HL-60/S4 treated with retinoic acid at 250 ng/mL for 4 days and 3 days (cell line): ENCODE data around the gene NDUFAF5.

Experiments used
- in situ Hi-C: fragments of 300-500 bp; cut with MboI; formaldehyde crosslinking; loops from 2 replicates; pipeline ENCODE4 v1.7.0; 2022; ENCODE audit warnings: low sequenced_read_pairs

Gene NDUFAF5

DNA sequence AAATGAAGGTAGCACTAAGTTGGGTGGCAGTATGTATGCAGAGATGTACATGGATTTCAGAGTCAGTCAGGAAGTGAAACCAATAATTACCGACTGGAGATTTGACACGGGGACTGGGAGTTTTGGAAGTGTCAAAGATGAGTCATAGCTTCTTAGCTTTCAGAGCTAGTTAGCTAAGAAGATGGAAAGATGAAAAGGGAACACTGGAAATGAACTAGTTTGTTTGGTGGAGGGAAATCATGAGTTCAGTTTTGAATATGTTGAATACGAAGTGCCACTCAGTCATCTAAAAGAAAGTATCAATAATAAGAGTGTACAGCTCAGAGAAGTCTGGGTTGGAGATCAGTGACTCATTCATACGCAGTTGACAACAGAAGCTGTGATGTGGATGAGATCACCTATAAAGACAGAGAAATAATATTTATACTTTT, 7.6 kb upstream of the NDUFAF5 start:
- in situ Hi-C loops = no loop called here

DNA sequence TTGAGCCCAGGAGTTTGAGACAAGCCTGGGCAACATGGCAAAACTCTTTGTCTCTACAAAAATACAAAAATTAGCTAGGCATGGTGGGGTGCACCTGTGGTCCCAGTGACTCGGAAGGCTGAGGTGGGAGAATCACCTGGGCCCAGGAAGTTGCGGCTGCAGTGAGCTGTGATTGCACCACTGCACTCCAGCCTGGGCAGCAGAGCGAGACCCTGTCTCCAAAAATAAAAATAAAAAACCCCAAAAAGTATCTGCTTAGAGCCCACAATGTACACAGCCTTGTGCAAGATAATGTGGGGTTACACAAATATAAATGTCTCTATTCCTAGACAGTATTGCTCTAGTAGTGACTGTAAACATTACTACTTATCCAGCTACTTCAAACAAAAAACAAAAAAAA, 6.0 kb upstream of the NDUFAF5 start:
- in situ Hi-C loops = no loop called here

- in situ Hi-C loops = no loop called here
These were observed 1.3 kb upstream of the NDUFAF5 start for GRCh38 chr20:13783528-13783927.

- in situ Hi-C loops = no loop called here
These were observed 446 bp upstream of the NDUFAF5 start for GRCh38 chr20:13784271-13784892.

DNA sequence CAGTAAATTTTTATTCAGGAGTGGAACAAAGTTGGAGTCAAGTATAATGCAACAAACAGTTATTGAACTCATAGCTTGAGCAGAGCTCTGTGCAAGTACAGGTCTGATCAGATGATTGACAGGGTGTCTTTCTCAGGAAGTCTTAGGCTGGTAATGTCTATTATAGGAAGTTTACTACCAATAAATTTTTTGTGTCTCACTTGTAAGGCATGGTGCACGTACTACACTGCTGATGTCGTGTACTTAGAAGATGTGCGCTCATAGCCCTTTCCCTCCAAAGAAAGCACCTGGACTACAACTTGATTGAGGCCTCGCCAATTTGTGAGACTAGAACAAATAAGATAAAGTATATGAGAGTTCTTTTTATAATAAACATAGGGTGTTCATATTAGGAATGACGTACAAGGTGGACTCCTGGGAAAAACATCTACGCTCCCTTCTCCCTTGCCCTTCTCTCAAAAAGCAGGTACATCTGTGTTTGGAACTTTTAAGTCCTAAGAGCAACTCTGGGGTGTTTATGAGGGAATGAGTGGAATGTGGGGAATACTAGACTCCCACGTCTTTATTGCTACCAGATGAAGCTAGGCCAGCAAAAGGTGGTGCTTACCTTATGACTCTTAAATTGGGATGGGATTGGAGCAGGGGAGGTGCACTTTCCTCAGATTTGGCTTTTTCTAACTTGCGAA, 1.5 kb downstream of the NDUFAF5 start:
- in situ Hi-C loops = no loop called here

- in situ Hi-C loops = no loop called here
These were observed 3.5 kb downstream of the NDUFAF5 start for GRCh38 chr20:13788167-13788834.

GRCh38 chr20:13790708-13791107, 5.9 kb downstream of the NDUFAF5 start:
- in situ Hi-C loops = no loop called here

- in situ Hi-C loops = no loop called here
These were observed 7.0 kb downstream of the NDUFAF5 start for GRCh38 chr20:13791540-13792459.

GRCh38 chr20:13793001-13793400, 8.2 kb downstream of the NDUFAF5 start:
- in situ Hi-C loops = no loop called here

GRCh38 chr20:13794667-13795066, 9.8 kb downstream of the NDUFAF5 start:
- in situ Hi-C loops = no loop called here

DNA sequence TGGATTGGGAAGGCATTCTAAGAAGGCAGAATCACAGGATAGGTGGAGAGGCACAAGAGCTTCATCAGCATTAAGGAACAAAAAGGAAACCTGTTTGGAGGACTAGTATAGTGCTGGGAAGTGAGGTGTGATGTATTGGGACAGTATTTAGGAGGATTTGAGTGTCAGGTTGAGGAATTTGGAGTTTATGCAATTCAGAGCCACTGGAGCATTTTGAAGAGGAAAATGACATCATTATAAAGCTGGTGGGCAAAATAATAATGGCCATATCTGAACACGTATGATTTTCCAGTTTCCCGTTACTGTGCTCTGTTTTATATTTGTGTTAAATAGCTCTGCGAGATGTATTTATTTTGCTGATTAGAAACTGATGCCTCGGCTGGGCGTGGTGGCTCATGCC, 14.2 kb downstream of the NDUFAF5 start:
- in situ Hi-C loops = no loop called here

DNA sequence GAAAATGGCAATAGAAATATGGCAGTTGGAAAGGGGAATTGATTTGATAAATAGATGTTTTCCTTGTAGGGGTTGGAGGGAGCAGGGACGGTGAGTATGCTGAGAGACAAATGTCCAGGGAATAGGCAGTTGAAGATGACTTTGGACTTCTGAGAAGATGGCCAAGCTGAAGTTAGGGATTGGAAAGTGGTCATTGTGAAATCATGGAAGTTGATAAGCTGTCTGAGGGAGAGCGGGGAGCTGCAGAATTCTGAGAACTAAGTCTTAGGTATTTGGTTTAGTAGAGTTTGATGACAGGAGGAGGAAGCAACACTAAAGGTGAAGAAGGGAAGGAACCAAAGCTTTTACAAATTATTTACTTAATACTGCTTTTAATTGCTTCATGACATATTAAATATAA, 15.1 kb downstream of the NDUFAF5 start:
- in situ Hi-C loops = loop anchor here (25.0 kb wide), 1 partner anchor 262 kb away; no protein-coding TSS in a partner anchor

DNA sequence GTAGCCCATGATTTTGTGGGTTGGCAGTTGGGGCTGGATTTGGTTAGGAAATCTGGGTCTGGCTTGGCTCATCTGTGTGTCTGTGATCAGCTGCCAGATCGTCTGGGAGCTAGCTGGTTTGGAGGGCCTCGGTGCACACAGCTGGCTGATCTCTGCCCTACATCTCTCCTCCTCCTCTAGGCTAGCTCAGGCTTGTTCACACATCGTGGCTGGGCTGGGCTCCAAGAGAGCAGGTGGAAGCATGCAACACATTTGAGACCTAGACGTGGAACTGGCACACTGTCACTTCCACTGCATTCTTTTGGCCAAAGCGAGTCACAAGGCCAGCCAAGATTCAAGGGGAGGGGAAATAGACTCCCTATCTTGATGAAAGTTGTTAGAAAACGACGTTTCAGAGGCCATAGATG, 15.9 kb downstream of the NDUFAF5 start:
- in situ Hi-C loops = loop anchor here (25.0 kb wide), 1 partner anchor 262 kb away; no protein-coding TSS in a partner anchor

DNA sequence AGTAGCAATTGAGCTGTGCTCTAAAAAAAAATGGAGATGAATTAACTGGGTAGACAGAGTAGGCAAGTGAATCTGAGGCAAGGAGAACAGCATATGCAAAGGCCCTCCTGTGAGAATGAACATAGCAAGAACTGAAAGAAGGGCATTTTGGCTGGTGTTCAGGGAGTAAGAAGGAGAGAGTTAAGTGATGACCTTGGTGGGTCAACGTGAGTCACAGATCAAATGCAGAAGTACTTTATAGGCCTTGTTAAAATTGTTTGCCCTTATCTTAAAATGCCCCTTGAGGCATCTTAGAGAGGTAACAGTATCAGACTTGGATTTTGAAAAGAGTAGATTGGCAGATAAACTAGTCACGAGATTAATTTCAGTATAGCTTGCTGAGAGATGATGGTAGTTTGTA, 24.5 kb downstream of the NDUFAF5 start:
- in situ Hi-C loops = loop anchor here (25.0 kb wide), 1 partner anchor 253 kb away; no protein-coding TSS in a partner anchor

DNA sequence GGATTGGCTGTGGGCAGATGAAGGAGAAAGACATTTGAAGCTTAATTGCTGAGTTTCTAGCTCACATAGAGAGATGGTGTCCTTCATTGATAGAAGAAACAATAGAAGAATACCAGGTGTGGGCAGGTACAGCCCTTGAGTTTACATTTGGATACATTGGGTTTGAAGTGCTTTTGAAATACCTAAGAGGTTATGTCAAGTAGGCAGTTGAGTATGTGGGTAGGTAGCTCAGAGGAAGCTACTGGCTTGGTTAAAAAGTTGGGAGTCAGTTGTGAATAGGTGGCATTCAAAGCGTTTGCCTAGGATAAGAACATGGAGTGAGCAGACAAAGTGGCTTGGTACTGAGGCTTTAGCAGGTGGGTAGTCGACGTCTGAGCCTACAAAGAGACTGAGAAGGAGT, 25.0 kb downstream of the NDUFAF5 start:
- in situ Hi-C loops = loop anchor here (25.0 kb wide), 1 partner anchor 252 kb away; no protein-coding TSS in a partner anchor

- in situ Hi-C loops = loop anchor here (25.0 kb wide), 1 partner anchor 252 kb away; no protein-coding TSS in a partner anchor
These were observed 25.6 kb downstream of the NDUFAF5 start for GRCh38 chr20:13810446-13810845.

GRCh38 chr20:13813910-13814309, 29.1 kb downstream of the NDUFAF5 start:
- in situ Hi-C loops = loop anchor here (25.0 kb wide), 1 partner anchor 248 kb away; no protein-coding TSS in a partner anchor

GRCh38 chr20:13814672-13815071, 29.8 kb downstream of the NDUFAF5 start:
- in situ Hi-C loops = loop anchor here (25.0 kb wide), 1 partner anchor 248 kb away; no protein-coding TSS in a partner anchor

DNA sequence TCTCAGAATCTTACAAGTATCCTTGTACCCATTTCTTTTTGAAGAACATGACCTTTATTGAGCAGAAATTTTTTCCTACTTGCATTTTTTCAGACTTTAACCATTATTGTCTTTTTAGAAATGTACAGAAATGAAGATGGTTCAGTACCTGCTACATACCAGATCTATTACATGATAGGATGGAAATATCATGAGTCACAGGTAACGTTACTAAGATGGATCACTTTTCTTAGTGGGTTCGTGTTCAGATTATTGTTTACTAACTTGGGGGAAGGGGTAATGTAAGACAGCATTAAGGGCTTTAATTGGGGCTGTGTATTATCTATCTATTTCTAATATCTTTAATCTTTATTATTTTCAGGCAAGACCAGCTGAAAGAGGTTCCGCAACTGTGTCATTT, 31.9 kb downstream of the NDUFAF5 start:
- in situ Hi-C loops = loop anchor here (25.0 kb wide), 1 partner anchor 246 kb away; no protein-coding TSS in a partner anchor

DNA sequence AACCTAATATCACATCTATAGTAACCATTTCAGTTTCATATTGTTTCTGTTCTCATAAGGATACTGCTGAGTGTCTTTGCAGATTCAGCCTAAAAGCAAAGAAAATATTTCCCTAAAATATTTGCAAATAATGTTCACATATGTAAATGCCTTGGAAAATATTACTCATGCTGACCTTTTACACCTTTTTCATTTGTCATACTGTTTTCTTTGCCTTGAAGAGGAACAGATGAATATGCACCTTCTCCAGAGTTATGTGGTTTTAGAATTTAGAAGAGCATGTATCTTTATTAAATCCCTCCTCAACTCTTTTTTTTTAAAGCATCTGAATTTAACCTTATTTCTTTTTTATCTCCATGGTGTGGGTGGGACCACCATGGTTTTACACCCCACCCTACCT, 32.5 kb downstream of the NDUFAF5 start:
- in situ Hi-C loops = loop anchor here (25.0 kb wide), 1 partner anchor 245 kb away; no protein-coding TSS in a partner anchor
